Activated gamma-delta T cell treated with Interleukin-2 at 50 U/mL for 16 hours (primary cell): ENCODE data around the gene FAM89B.

Experiments
- DNase-seq: peaks from one replicate; pipeline ENCODE4 v3.0.0-alpha.2; 2020

FAM89B gene

GRCh38 chr11:65591939-65592857 lies 19.9 kb downstream of the FAM89B start:
- DNase-seq: no peak

DNA sequence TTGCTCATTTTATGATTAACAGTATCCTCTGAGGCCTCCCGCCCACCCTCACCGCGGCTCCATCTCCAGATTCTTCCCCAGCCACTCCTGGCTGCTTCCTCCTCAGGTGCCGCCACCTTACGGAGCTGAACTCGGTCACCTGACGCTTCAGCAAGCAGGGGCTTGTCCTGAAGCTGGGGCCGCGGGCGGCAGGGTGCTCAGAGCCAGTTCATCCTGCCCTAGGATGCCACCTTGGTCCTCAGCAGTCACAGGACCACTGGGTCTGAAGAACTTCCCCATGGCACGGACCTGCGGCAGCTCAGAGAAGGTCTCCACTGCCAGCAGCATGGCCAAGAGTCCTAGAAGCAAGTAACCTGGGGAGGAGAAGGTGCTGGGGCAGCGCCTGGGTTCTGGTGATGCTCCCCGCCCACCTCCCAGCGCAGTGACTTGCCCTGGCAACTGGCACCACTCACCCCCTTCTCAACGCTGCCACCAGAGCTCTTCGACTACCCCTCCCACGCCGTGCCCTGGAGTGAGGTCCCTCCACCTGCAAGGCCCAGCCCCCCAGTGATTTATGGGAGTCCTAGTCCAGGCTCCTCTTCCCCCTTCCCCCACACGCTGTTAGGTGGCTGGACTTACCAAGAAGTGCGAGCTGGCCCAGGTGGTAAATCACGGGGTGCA lies 20.6 kb downstream of the FAM89B start:
- no peak for DNase-seq

GRCh38 chr11:65593518-65594414 lies 21.4 kb downstream of the FAM89B start:
- peak; percentile 57 for DNase-seq

DNA sequence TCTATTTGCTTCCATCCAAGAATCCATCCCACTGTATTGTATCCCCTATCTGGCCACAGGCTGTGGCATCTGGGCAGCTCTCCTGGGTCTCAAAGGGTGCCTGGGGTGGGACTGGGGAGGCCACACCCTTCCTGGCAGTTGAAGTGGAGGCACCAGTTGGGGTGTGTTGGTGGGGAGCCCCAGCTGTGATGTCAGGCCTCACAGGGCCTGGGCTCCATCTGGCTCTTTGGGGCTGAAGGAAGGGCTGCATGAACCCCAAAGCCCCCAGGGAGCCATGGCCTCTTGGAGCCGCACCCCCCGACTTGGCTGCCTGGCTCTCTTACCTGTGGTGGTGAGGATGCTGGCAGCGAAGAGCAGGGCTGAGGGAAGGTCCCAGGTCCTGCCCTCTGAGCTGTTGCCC lies 22.8 kb downstream of the FAM89B start:
- DNase-seq: no peak

- DNase-seq: no peak
Observed at GRCh38 chr11:65595543-65596281, 23.4 kb downstream of the FAM89B start, which contains the start of gene KCNK7. TSS of gene KCNK7 (minus strand) at chr11:65595800. CDS start at chr11:65595772, 28 bp downstream.

GRCh38 chr11:65596520-65596919 lies 24.2 kb downstream of the FAM89B start:
- DNase-seq: no peak

DNA sequence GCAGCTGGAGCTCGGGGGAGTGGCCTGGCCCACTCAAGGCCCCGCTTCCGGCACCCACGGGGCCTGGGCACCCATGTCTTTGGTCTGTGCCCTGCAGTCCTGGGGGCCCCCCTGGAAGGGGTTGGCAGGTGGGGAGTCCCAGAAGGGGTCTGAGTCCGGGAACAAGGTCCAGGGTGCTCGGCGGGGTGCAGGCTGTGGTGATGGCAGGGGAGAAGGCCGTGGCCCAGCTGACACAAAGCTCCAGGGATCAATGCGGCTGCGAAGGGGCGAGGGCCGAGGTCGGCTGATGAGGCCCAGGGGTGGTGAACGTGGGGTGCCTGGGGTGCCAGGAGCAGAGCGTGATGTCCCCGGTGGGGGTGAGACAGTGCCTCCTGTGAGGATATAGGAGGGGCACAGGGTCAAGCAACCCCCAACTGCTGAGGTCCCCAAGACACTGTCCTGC lies 25.9 kb downstream of the FAM89B start:
- no peak for DNase-seq

DNA sequence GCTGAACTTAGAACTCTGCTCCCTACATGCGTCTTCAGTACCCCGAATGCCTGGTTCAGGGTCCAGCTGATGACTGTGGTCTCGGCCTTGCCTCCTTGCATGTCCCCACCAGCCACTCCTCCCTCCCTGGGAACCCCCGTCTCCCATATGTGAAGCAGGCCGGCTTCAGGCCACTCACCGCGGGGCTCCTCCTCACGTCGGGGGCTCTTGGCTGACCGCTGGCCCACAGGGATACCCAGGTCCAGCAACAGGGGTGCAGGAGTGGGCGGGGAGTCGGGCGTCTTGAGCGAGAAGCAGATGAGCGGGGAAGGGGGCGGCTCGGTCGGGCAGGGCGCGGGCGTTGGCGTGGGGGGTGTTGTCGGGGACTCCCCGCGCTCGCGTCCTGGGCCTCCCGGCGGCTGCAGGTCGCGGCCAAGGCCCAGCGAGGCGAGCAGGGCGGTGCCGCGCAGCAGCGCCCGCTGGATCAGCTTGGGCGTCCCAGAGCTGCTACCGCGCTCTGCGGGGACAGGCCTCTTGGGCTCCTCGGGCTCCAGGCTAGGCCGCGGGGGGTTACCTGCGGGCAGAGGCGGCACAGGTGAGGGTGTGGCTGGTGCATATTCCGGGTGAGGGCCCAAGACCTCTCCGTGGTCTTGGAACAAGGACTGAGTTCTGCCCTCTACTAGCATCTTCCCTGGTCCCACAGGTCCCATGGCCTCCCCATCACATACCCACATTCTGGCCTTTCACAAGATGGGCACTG lies 27.0 kb downstream of the FAM89B start:
- no peak for DNase-seq

DNA sequence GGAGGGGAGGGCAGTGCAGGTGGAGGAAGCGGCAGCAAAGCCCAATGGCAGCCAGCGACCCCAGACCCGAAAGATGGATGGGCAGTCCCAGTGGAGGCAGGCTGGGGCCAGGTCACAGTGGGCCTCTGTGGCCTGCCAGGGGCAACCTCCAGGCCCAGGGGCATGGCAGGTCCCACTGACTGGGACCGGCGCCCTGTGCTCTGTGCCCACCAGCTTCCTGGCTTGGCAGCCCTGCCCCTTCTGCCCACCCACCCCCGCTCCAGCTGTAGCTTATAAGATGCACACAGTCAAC lies 27.6 kb downstream of the FAM89B start:
- no peak for DNase-seq

DNA sequence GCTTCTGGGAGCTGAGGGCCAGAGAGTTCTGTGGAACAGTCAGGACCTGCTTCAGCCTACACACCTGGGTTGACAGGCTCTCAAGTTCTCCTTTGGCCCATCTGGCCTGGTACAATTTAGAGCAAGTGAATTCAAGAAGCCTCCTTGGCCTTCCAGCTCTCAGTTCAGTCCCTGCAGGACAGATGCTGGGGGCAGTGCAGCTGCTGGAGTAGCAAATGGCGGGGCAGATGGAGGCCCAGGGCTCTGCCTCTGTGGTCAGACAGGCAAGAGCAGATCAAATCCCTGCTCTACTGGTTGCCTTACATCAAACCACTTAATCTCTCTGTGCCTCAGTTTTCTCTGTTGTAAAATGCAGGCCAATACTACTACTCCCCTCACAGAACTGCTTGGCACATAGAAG lies 31.9 kb downstream of the FAM89B start:
- DNase-seq: no peak

- no peak for DNase-seq
Observed at GRCh38 chr11:65606876-65607613, 34.7 kb downstream of the FAM89B start.

GRCh38 chr11:65607614-65608426 lies 35.5 kb downstream of the FAM89B start:
- DNase-seq: no peak

GRCh38 chr11:65609229-65609628 lies 36.9 kb downstream of the FAM89B start:
- DNase-seq: no peak

DNA sequence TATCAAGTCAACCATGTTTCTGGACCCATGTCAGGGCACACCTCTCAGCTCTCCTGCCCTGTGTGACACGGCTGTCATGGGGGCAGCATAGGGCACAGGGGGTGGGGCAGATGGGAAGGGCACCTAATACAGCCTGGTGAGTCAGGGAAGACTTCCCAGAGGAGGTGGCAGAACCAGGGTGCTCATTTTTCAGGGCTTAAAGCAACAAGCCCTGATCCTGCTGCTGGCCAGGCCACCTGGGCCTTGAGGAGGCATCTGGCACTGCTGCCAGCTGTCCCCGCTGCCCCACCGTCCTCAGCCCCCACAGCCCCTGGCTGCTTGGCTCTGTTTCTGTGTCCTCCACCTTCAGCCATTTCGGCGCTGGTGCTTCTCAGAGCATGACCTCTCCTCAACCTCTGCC lies 37.3 kb downstream of the FAM89B start:
- DNase-seq: no peak

DNA sequence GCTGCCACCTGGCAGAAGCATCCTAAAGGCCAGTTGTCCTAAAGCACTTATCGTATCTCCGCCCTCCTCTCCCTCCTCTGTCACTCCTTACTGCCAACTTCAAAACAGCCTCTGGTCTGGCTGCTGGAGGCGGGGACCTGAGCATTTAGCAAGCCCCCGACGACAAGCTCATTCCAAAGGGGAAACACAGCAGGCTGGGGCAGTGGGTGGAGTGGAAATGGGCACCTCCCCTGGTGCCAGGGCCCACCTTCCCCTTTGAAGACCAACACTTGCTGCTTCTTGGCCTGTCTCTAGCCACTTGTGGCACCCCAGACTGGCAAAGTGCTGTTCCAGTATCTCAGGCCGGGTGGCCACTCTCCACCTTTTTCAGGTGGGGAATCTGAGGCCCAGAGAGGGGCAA lies 38.1 kb downstream of the FAM89B start:
- no peak for DNase-seq

- no peak for DNase-seq
Observed at GRCh38 chr11:65611028-65611757, 38.9 kb downstream of the FAM89B start.

- DNase-seq: no peak
Observed at GRCh38 chr11:65611758-65612603, 39.6 kb downstream of the FAM89B start.

DNA sequence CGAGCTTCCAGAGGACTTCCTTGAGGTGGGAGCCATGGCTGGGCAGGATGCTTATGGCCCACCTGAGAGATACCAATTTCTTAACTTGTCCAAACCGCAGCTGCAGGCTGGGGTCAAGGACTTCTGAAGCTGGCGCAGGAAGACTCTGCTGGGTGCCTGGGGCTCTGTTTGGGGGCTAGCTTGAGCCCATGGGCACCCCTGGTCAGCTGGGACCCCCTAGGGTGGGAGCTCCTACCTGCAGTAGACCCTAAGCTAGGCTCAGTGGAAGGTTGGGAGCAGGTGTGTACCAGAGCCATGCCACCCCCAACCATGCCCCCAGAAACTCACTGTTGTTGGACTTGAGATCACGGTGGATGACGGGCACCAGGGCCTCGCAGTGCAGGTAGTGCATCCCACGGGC lies 40.4 kb downstream of the FAM89B start:
- no peak for DNase-seq
